Stimulated activated memory B cell treated with anti-CD40 and anti-IgM and Interleukin-4, amounts not matched to agents 10 μg/mL and 1 μg/mL and 100 μg/mL, for 72 hours (primary cell): Measurements from ENCODE around the gene SYNE1.

ENCODE experiments used
- ATAC-seq: fragments of 150-1000 bp; cut with Tn5 transposase; 2 replicates; pipeline ENCODE4 v1.10.0; 2021
- H3K27ac Mint-ChIP-seq: one replicate; pipeline ENCODE4 v1.8.0; 2022; ENCODE audit warnings: mild to moderate bottlenecking, mixed read lengths
- H3K27me3 Mint-ChIP-seq: one replicate; pipeline ENCODE4 v1.8.0; 2022; ENCODE audit warnings: mixed read lengths
- H3K36me3 Mint-ChIP-seq: one replicate; pipeline ENCODE4 v1.8.0; 2022; ENCODE audit warnings: mixed read lengths
- H3K4me1 Mint-ChIP-seq: one replicate; pipeline ENCODE4 v1.8.0; 2022; ENCODE audit warnings: mixed read lengths
- H3K4me3 Mint-ChIP-seq: one replicate; pipeline ENCODE4 v1.8.0; 2022; ENCODE audit warnings: mild to moderate bottlenecking, moderate library complexity, mixed read lengths
- H3K9me3 Mint-ChIP-seq: one replicate; pipeline ENCODE4 v1.8.0; 2022; ENCODE audit warnings: mixed read lengths

Gene SYNE1

DNA sequence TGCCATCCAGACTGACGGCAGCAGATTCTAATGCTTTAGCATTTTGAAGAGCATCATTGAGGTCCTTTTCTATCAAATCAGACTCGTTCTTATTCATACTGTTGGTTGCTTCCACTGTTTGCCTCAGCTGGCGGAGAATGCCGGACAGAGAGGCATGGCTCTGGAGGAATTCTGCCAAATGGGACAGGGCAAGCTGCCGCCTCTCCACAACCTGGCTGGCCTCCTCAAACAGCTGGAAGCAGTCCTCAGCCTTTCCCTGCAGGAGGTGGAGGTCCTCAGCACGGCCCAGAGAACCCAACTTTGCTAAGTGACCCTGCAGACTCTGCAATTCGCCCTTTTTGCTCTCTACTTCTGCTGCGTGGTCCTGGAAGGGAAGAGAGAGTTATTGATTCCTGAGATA is 220.5 kb downstream of the SYNE1 start:
- Mint-ChIP-seq H3K27me3 (peaks cover 6% of the 10 kb centered on the region), H3K27ac (no peak overlapping the region), H3K9me3 (peaks cover 3% of the 10 kb centered on the region), H3K4me3 (no peak overlapping the region), H3K4me1 (no peaks in the 10 kb centered on the region), H3K36me3 (no peaks in the 10 kb centered on the region)
- no peak for ATAC-seq

DNA sequence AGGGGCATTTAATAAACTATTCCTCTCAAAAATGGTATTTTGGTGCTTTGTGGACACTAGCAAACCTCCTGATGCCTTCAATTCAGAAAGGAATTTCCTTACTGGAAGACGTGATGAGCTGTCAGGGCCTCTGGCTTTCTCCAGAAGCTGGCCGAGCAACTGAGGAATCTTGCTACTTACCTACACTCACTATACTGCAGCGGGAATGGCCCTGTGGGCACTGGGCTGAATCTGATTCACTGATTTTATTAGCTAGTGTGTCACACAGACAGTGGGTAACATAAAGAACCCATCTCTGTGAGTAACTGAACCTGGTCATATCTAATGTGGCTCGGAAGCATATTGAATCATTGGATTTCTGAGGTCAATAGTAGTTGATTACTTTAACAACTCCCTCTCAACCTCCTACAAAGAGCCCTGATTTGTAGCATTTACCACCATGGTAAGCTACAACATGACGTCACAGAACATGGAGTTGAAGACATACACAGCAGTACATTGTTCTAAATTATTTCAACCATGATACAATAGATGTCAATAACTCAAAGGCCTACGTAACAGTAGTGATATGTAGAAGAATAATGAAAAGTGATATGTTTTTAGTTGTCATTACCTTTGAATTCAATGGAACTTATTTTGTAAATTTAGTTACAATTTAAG is 232.1 kb downstream of the SYNE1 start:
- H3K9me3 Mint-ChIP-seq = no peaks in the 10 kb centered on the region
- peak; percentile 46 for ATAC-seq
- no peak overlapping the region for H3K27ac Mint-ChIP-seq
- no peaks in the 10 kb centered on the region for H3K4me1 Mint-ChIP-seq
- H3K36me3 Mint-ChIP-seq = no peaks in the 10 kb centered on the region
- H3K4me3 Mint-ChIP-seq = no peak overlapping the region
- no peaks in the 10 kb centered on the region for H3K27me3 Mint-ChIP-seq

DNA sequence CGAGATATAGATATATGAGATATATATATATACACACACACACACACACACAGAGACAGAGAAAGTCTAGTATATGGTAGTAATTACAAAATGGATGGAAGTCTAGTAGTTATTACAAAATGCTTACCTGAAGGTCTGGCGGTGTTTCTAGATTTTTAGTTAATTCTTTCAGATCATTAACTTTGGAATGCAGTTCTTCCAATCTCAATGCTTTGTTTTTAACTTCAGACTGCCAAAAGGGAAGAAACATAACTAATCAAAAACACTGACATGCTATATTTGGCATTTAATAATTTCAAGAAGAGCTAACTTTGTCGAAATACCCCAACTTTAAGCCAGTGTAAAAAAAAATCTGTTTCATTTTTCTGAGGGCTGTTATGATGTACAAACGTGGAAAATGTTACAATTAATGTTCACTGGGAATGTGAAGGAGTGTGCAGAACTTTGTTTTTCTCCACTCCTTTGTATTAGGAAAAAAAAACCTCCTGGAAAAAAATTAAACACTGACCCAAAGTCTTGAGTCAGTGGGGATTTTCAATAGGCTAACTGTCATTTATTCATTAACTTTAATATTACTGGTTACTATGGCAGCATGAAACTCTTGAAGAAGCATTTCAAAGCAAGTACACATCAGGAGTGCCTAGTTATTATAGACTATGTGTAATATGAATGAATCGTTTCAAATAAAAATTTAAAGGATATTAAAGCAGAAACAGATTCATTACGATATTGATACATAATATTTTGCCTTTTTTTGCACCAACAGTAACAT is 232.9 kb downstream of the SYNE1 start:
- Mint-ChIP-seq H3K4me3 (no peak overlapping the region), H3K4me1 (no peaks in the 10 kb centered on the region), H3K9me3 (no peaks in the 10 kb centered on the region), H3K27ac (no peak overlapping the region), H3K36me3 (no peaks in the 10 kb centered on the region), H3K27me3 (no peaks in the 10 kb centered on the region)
- ATAC-seq = no peak

DNA sequence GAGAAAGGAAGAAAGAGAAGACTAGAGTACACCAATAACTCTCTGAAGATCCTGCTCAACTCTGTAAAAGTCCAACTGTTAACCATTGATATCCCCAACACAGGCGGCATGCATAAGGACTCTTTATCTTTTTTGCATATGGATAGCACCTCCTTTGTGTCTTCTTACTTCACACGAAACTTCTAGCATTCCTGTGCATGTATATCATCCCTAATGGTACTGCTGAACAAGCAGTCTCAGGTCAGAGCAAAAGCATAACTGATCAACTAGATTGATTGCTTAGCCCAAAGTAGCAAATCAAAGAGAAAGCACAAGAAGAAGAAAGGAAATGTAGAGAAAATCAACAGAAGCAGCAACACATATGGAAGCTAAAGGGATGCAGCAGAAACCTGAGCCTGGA is 234.4 kb downstream of the SYNE1 start:
- H3K4me1 Mint-ChIP-seq = no peaks in the 10 kb centered on the region
- H3K4me3 Mint-ChIP-seq = no peak overlapping the region
- no peak for ATAC-seq
- no peaks in the 10 kb centered on the region for H3K36me3 Mint-ChIP-seq
- no peaks in the 10 kb centered on the region for H3K9me3 Mint-ChIP-seq
- no peak overlapping the region for H3K27ac Mint-ChIP-seq
- no peaks in the 10 kb centered on the region for H3K27me3 Mint-ChIP-seq

DNA sequence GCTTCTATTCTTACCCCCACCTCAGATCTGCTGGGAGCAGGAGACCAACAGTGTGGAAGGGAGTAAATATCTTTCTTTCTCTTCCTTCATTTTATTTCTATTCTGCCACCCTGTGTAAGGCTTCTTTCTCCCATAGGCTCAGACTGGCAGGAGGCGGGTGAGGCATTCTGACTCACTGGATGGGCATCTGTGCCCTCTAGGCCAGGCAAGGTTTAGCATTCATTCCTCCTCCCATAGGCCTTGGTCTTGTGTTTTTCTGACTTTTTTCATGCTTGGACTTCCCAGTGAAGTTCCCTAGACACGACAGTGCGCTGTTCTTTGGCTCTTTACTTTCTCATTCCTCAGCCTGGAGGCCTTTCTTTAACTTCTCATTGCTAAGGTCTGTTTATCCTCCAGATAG is 235.2 kb downstream of the SYNE1 start:
- Mint-ChIP-seq H3K9me3 (no peaks in the 10 kb centered on the region), H3K27me3 (no peaks in the 10 kb centered on the region), H3K27ac (no peak overlapping the region), H3K4me1 (no peaks in the 10 kb centered on the region), H3K4me3 (no peak overlapping the region), H3K36me3 (no peaks in the 10 kb centered on the region)
- ATAC-seq = no peak

DNA sequence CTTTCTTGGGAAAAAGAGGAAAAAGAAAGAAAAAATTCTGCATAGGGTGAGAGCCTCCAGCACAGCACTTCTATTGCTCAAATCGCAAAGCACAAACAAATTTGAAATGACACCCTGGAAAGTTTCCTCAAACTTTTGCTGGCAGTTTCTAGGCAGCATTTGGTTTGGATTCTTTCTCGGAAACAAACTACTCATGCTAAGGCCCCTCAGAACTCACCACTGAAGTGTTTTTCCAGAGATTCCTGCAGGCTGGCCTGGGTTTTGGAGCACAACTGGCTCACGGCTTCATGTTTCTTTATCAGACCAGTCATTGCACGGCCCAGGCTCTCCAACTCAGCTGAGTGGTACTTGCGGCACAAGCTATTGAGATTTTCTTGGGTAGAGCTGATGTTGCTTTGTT is 237.8 kb downstream of the SYNE1 start:
- Mint-ChIP-seq H3K27ac (no peak overlapping the region), H3K27me3 (no peaks in the 10 kb centered on the region), H3K4me3 (no peak overlapping the region), H3K9me3 (no peaks in the 10 kb centered on the region), H3K4me1 (no peaks in the 10 kb centered on the region), H3K36me3 (no peaks in the 10 kb centered on the region)
- ATAC-seq = no peak

DNA sequence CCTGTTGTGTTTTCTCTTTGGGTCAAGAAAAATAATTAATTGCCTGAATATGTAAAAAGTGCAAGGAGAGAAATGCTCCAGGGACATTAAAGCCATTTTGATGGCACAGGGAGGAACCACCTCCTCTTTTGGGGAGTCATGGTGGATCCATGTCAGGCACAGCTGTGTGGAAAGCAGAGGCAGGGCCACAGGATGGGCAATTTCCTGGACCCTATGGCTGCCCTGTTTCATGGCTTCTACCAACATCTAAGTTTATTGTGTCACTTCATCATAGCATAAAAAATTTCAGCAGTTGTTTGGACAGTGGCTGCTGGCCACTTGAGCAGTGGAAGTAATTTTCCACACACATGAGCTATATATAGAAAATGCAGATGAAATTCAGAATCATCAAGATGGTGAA is 238.2 kb downstream of the SYNE1 start:
- Mint-ChIP-seq H3K36me3 (no peaks in the 10 kb centered on the region), H3K27ac (no peak overlapping the region), H3K27me3 (no peaks in the 10 kb centered on the region), H3K4me1 (no peaks in the 10 kb centered on the region), H3K4me3 (no peak overlapping the region), H3K9me3 (no peaks in the 10 kb centered on the region)
- no peak for ATAC-seq

DNA sequence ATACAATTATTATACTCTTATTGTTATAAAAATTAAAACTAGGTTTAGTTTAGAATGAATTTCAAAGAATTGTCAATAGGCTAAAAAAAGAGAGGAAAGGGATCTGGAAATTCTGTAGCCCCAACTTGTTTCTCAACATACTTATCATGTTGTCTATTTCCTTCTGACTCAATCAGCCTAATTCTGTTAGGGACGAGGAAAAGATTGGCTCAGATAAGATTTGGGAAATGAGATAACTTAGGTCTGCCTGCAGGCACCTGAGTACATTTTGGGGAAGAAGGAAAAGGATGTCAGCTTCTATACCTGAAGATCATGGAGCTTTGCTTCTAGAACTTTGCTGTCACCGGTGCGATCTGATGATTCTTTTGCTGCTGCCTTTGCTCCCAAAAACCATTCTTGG is 238.8 kb downstream of the SYNE1 start:
- no peaks in the 10 kb centered on the region for H3K27me3 Mint-ChIP-seq
- H3K36me3 Mint-ChIP-seq = no peaks in the 10 kb centered on the region
- no peaks in the 10 kb centered on the region for H3K4me1 Mint-ChIP-seq
- H3K9me3 Mint-ChIP-seq = no peaks in the 10 kb centered on the region
- no peak overlapping the region for H3K27ac Mint-ChIP-seq
- no peak for ATAC-seq
- H3K4me3 Mint-ChIP-seq = no peak overlapping the region

DNA sequence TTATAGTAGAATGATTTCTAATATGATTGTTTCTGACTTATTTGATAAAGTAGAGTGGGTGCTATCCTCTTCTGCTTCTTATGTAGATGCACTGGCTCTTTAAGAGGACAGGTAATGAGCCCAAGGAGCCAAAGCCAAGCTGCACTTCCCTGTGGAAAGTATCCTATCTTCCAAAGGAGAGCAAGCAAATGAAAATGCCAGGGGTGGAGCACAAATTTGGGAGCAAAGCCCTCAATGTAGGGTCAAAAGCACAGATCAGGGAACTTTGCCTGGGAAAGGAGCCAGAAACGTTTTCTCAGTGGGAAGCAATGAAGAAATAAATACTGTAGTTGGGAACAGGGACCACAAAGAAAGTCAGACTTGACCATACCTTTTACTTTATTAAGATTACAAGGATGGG is 242.9 kb downstream of the SYNE1 start:
- no peak overlapping the region for H3K27ac Mint-ChIP-seq
- no peak for ATAC-seq
- H3K27me3 Mint-ChIP-seq = no peaks in the 10 kb centered on the region
- H3K4me1 Mint-ChIP-seq = no peaks in the 10 kb centered on the region
- H3K9me3 Mint-ChIP-seq = no peaks in the 10 kb centered on the region
- H3K36me3 Mint-ChIP-seq = no peaks in the 10 kb centered on the region
- no peak overlapping the region for H3K4me3 Mint-ChIP-seq

DNA sequence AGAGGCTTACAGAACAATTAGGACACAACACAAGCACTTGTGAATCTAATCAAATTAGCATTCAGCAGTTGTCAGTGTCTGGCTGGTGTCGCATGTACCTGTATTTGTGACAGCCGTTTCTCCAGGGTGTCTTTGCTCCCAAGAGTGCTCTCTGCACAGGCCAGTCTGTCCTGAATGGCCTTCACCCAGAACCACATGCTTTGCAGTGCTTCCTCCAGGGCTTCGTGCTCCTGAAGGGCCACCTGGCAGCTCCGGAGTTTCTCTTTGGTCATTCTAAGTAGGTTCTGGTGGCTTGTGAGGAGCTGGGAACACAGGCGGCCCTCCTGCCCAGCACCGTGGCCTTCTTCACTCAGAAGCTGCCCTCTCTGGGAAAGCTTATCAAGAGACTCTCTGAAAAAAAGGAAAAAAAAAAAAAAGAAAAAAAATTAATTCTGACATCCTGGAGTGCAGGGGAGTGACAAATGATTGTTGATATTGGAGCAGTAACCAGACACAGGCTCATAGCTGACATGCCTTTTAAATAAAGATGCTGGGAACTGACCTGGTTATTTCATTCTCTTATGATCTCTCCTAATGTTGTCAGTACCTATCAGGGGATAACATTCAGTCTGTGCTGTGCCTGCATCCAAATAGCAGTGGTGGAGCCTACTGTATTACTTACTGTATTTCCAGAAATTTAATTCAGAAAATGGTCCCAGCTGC is 245.8 kb downstream of the SYNE1 start:
- no peak overlapping the region for H3K4me3 Mint-ChIP-seq
- no peaks in the 10 kb centered on the region for H3K4me1 Mint-ChIP-seq
- no peak overlapping the region for H3K27ac Mint-ChIP-seq
- no peaks in the 10 kb centered on the region for H3K36me3 Mint-ChIP-seq
- H3K9me3 Mint-ChIP-seq = no peaks in the 10 kb centered on the region
- peaks cover 9% of the 10 kb centered on the region for H3K27me3 Mint-ChIP-seq
- no peak for ATAC-seq

DNA sequence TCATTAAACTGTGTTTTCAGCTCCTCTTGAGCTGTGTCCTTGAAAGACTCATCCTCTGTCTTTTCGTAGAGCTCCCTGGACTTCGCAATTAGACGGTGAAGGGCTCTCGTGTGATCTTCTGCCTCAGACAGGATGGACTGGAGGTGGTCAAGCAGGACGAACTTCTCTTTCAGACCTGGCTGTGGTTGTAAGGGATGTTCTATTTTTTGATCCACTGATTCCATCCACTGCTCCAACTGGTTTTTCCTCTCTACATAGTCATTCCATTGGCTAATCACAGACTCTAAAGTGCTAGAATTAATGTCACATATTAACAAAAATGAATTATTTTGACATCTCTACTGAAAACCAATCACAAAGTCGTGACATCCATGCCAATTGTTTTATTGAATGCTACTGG is 250.1 kb downstream of the SYNE1 start:
- Mint-ChIP-seq H3K4me1 (no peaks in the 10 kb centered on the region), H3K27ac (no peak overlapping the region), H3K36me3 (no peaks in the 10 kb centered on the region), H3K9me3 (no peaks in the 10 kb centered on the region), H3K27me3 (peaks cover 24% of the 10 kb centered on the region), H3K4me3 (no peak overlapping the region)
- no peak for ATAC-seq

DNA sequence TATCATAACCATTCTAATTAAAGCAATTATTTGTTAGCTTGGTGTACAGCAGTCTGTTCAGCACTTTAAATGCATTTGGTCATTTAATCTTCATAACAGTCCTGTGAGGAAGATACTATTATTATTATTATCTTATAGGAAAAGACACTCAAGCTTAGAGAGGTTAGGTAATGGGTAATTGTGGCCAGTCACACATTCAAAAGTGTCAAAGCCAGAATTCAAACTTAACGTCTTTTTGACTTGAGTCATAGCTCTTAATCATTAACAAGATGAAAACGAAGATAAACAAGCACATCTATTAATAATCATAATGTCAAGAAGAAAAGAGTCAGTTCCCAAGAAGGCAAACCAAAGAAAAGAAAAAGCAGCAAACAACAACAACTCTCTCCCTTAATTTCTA is 251.0 kb downstream of the SYNE1 start:
- no peaks in the 10 kb centered on the region for H3K9me3 Mint-ChIP-seq
- H3K4me3 Mint-ChIP-seq = no peak overlapping the region

DNA sequence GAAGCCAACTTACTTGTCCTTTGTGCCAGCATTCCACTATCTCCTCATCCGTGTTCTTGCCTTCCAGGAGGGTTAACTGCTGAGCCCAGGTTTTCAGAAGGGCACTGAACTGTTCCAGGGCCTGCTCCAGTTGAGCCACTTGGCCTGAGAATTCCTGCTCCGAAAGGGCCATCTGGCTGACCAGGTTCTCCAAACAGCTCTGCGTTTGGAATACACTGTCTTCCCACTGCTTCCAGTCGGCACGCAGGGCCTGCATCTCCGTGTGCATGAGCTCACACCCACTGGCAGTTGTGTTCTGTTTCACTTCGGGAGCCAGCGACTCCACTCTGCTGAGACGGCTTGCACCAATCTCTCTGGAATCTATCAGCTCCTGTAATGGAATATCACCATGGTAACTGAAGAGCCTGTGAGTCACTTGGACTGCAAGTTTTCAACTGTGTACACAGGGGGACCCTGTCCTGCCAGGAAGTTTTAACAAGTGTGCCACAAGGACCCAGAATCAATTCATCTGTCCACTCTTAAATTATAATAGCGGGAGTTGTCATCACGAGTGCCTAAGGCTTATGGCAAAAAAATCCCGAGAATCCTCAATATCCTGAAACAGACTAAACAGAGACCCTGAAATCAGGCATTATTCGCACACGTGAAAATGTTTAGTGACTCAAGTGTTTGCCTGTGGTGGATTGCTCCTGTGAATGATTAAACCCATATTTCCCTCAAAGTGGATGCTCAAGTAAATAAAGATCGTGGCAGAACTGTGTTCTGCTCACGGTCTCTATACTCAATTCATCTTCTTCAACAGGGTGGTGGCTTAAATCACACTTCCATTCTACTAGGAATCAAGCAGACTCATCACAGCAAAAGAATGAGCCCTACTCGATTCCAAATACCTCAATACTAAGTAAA is 255.9 kb downstream of the SYNE1 start:
- H3K36me3 Mint-ChIP-seq = no peaks in the 10 kb centered on the region
- no peaks in the 10 kb centered on the region for H3K9me3 Mint-ChIP-seq
- peaks cover 15% of the 10 kb centered on the region for H3K27me3 Mint-ChIP-seq
- no peak overlapping the region for H3K27ac Mint-ChIP-seq
- no peaks in the 10 kb centered on the region for H3K4me1 Mint-ChIP-seq
- no peak overlapping the region for H3K4me3 Mint-ChIP-seq
- no peak for ATAC-seq

More for the DNA sequence above, 251.0 kb downstream of the SYNE1 start:
- Mint-ChIP-seq H3K4me1 (no peaks in the 10 kb centered on the region), H3K27ac (no peak overlapping the region), H3K36me3 (no peaks in the 10 kb centered on the region), H3K27me3 (peaks cover 24% of the 10 kb centered on the region)
- ATAC-seq = no peak

DNA sequence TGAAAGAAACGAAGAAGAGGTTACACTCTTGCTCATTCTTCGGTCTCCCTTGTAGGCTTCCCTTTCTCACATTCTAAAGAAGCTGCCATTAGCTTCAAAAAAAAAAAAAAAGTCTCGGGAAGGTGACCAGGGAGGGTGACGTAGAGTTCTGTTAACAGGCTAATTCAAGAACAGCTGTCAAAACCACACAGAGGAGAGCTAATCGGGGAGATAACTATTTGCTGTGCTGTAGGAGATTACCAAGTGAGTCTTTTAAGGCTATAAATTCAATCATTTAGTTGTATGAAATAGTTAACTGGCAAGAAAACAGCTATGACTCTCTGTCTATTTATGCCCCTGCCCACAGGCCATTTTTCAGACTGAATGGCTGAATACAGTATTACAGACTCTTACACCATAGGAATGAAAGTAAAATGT is 256.8 kb downstream of the SYNE1 start:
- no peak for ATAC-seq
- no peaks in the 10 kb centered on the region for H3K9me3 Mint-ChIP-seq
- H3K4me3 Mint-ChIP-seq = no peak overlapping the region
- no peaks in the 10 kb centered on the region for H3K36me3 Mint-ChIP-seq
- H3K27ac Mint-ChIP-seq = no peak overlapping the region
- H3K4me1 Mint-ChIP-seq = no peaks in the 10 kb centered on the region
- H3K27me3 Mint-ChIP-seq = peaks cover 15% of the 10 kb centered on the region

DNA sequence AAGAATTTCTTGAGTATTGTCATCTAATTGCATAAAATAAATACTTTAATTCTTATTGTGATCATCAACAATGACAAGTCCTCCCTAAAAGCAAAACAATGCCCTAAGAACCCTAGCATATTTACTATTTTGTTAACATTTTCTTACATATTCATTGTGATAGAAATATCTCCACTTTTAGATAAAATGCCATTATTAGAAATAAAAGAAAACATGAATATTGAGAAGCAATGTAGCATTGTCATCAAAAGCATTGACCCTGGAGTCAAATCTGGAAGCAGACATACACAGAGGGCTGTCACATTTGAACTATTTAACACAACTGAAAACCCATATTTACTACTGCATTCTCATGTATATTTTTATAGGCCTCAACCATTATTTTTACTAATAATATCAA is 257.7 kb downstream of the SYNE1 start:
- ATAC-seq = no peak
- Mint-ChIP-seq H3K36me3 (no peaks in the 10 kb centered on the region), H3K4me3 (no peak overlapping the region), H3K27ac (no peak overlapping the region), H3K9me3 (no peaks in the 10 kb centered on the region), H3K27me3 (peaks cover 14% of the 10 kb centered on the region), H3K4me1 (no peaks in the 10 kb centered on the region)
